NCI-H82 treated with DMSO at 0.1 percent for 48 hours (cell line): Measurements from ENCODE around the gene TSC22D4.

Source experiments
- DNase-seq: peaks from one replicate; lab custom pipeline; 2025; ENCODE audit not compliant: unreplicated experiment; lab: John Stamatoyannopoulos, UW

The TSC22D4 gene

GRCh38 chr7:100430493-100431285, 48.3 kb downstream of the TSC22D4 start:
- no peak for DNase-seq

DNA sequence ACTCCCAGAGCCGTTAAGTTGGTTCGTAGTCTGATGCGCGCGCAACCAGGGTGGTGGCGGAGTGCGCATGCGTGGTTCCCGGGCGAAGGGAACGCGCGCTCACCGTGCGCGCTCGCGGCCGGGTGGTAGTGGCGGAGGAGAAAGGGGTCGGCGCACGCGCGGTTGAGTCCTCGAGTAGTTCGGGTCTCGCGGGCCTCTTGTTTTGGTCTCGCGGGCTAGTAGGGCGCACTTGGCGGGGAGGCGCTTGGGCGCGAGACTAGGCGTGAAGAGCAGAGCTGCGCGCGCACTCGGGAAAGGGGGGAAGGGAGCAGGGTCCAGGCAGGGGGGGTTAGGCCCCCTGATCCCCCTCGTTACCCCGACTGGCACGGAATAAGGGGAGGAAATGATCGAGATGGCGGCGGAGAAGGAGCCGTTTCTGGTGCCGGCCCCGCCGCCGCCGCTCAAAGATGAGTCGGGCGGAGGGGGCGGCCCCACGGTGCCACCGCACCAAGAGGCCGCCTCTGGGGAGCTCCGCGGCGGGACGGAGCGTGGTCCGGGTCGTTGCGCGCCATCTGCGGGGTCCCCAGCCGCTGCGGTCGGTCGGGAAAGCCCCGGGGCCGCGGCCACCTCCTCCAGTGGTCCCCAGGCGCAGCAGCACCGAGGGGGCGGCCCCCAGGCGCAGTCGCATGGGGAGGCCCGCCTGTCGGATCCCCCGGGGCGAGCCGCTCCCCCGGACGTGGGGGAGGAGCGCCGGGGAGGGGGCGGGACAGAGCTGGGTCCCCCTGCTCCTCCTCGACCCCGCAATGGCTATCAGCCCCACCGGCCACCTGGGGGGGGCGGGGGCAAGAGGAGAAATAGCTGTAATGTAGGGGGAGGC, 49.1 kb downstream of the TSC22D4 start, which contains the start of gene MEPCE:
Gene MEPCE (plus strand): TSS at position 195 of the 856 bp plus-strand sequence. CDS start 188 bp downstream, at position 383.
- DNase-seq, result peak; percentile 84

- DNase-seq, result peak; percentile 97
Observed at GRCh38 chr7:100428967-100429636, 49.9 kb downstream of the TSC22D4 start.

GRCh38 chr7:100428199-100428966, 50.6 kb downstream of the TSC22D4 start, which contains the start of gene ZCWPW1:
Gene ZCWPW1 (minus strand): TSS chr7:100428703. CDS start chr7:100420649, 8,054 bp downstream.
- peak; percentile 88 for DNase-seq

- no peak for DNase-seq
Observed at GRCh38 chr7:100427762-100428198, 51.2 kb downstream of the TSC22D4 start.

- no peak for DNase-seq
Observed at GRCh38 chr7:100426516-100426915, 52.5 kb downstream of the TSC22D4 start.

DNA sequence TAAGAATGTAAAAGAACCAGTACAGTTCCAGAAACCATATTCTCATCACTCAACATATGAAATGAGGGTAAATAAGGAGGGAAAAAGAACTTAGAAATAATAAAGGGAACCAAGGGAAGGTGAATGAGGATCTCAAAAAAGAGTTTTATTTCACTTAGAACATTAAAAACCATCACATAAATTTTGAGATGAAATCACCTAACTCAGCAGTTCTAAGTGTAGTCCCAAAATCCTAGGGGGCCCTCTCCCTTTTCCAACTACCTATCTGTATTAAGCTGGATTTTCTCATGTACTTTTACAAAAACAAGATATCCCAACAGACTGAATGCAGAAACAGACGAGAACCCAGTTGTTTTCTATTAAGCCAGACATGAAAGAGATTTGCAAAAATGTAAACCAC, 53.7 kb downstream of the TSC22D4 start:
- DNase-seq, result no peak

DNA sequence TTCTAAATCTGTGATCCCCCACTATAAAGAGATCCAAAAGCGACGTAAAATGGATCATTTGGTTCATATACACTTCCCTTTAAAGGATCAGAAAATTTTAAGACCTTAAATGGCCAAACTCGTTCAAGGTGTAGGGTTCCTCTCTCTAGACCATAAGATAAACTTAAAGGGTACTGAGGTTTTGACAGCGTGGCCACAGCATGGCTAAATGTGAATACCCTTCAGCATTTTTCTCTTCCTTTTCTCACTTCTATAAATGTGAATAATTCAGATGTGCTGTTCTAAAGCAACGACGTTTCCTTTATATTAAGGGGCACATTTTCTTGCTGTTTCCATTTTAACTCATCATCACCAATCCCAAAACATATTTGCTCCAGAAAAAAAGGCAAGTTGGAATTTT, 55.7 kb downstream of the TSC22D4 start:
- no peak for DNase-seq

DNA sequence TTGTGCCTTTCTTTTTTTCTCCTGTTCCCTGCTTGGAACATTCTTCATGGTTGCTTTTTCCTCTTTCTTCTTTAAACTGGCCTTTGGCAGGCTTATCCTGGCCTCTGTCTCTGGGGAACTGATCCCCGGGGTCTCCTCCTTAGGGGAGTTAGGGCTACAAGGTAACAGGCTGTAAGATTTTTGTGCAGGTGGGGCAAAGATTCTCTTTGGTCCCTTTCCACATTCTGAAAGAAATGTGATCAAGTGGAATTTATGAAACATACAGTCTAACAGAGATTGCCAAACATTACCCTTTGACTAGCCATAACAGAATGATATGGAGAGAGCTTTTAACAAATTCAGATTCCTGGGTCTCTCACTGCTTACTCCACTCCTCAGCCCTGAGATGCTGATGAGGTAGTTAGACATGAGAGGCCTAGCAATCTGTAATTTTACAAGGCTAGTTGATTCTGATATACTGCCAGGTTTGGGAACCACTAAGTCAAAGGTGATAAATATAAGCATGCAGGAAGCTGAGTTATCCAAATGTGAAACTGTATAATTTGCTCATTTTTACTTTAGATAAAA, 59.3 kb downstream of the TSC22D4 start:
- no peak for DNase-seq

DNA sequence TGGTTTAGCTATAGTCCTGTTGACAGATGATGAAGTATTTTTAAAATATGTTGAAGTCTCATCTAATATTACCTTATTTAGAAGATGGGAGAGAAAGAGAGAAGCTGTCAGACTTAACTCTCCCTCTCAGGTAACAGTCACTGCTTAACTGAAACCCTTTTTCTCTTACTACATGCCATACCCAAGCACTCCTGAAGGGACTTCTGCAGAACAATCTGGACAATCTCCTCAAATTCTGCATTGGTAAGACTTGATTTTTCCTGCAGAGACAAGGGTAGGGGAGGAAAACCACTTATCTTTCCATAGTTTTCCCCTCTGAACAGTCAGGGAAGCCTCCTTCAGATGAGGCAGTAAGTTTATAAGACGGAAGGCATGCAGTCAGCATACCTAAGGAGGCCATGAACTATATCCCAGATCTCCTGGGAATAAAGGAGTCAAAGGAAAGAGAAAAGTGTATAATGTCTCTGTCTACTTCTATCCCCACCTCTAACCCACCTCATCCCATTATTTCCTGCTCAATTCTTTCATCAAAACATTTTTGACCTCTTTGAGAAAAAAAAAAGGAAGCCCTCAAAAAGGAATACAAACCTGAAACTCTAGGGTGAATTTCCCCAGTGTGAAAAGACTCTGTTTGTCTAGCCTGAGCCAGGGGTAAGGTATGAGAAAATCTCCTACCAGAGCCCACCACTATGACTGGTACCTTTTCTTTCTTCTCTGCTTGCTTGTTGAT, 59.9 kb downstream of the TSC22D4 start:
- DNase-seq, result no peak
